HG03342 (cell line): ENCODE measurements around the gene OGFOD3.

Experiments used
- ATAC-seq: cut with Tn5 transposase; IDR thresholded peaks from one replicate; pipeline ENCODE4 v1.9.1; 2021; ENCODE audit warnings: mild to moderate bottlenecking, moderate library complexity; ENCODE audit not compliant: unreplicated experiment

OGFOD3 gene

DNA sequence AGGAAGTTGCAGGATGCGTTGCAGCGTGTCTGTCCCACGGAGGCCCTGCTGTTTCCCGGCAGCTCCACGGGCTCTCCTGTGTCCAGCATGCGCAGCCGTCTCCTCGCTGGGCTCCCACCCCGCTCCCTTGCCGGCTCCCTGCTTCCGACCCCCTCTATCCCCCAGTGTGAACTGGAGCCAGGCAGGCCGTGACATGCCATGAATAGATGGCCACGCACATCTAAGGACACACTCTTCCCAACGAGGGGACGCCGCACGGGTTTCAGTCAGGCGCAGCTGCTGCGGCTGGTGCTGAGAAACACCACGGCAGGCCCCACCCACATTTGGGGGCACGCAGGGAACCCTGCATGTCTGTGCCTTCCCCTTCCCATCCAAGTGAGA lies 9.5 kb downstream of the OGFOD3 start:
- no peak for ATAC-seq

GRCh38 chr17:82408288-82408937 lies 10.0 kb downstream of the OGFOD3 start:
- ATAC-seq, result no peak

DNA sequence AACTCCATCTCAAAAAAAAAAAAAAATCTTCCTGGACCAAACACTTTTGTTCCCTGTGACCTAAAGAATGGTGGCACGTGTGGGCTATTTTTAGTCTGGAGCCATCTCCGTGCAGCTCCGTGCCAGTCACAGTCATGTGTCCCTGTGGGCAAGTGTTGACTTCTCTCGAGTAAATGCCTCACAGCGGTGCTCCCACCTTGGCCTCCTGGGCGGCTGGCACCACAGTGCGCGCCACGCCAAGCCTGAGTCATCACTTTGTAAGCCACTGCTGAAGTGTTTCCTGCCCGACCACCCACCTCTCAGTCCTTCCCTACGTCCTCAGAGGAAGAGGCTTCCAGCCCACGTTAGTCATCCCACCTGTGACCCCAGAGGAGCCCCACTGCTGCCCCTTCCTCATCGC lies 11.1 kb downstream of the OGFOD3 start:
- no peak for ATAC-seq

- ATAC-seq, result no peak
Measured at GRCh38 chr17:82406131-82406671, 12.2 kb downstream of the OGFOD3 start.

DNA sequence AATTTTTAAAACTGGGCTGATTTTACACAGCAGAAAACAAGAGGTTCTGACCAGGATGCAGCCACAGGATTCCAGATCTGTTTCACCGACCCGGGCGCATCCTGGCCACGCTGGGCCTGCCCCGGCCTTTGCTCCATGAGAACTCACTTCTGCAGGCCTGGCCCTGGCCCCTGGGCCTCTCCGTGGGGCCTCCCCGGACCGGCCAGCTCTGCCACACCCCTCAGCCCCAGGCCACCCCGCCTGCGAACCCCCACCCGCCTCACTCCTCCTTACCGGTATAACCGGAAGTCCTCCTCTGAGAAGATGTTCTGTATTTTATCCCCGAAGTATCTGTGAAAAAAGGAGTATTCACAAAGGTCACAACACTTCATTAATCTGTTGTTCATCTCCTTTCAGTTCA lies 13.3 kb downstream of the OGFOD3 start:
- no peak for ATAC-seq

DNA sequence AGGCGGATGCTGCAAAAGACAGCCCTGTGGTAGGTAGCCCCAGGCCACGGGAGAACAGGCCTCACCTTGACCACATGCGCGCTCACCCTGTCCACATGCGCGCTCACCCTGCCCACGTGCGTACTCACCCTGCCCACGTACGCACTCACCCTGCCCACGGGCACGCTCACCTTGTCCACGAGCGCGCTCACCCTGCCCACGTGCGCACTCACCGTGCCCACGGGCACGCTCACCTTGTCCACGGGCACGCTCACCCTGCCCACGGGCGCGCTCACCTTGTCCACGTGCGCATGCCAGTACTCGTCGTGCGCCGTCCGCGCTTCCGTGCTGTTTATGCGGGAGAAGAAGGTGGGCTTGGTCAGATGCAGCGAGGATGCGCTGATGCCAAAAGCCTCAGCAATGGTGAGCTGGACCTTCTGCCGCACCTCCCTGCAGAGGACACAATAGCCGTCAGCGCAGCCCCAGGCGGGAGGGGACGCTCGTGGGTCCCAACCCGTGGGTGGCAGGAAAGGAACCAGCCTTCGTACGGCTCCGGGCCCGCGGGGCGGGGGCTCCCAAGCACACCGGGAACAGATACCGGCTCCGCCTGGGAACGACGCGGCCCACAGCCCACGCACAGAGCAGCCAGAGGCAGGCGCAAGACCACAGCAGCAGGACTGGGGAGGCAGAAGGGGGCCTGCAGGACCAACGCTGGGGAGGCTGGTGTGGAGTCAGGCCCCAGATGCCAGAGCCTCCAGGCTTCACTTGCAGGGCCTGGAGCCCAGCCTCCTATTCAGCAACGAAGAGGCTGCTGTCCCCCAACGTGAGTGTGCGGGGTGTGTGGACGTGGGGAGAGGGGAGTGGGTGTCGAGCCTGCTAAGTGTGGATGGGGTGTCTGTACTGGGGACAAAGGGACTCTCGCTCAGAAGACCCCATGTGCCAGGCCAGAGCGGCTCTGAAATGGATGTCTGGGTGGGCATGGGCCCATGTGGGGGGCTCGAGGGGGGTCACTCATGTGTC lies 14.4 kb downstream of the OGFOD3 start:
- no peak for ATAC-seq

DNA sequence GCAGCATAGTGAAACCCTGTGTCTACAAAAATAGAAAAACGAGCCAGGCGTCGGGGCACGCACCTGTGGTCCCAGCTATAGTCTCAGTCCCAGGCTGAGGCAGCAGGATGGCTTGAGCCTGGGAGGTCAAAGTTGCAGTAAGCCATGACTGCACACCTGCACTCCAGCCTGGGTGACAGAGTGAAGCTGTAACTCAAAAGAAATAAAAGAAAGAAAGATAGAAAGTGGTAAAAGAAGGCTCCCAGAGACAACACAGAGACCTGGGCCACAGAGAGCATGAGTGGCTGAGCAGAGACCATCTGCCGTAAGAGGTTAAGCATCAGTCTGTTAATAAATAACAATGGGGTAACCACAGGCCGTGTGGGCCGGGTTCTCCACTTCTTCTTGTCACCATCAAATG lies 15.5 kb downstream of the OGFOD3 start:
- ATAC-seq, result peak; percentile 63

GRCh38 chr17:82400830-82401229 lies 17.6 kb downstream of the OGFOD3 start:
- no peak for ATAC-seq

DNA sequence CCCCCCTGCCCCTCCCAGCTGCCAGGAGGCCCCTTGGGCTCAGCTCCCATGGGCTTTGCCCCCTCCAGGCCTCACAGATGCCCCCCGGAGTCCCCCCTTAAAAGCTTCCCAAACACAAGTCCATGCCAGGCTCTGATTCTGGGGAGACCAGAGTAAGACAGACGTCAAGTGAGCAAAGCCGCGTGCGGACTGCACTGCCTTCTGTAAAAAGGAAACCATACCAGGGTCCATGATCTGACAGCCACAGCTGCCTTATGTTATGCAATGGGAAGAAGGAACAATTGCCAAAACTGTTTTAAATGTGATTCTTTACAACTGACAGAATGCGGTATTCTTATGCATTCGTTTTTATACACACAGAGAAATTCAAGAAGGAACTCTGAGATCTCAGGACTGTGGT lies 18.2 kb downstream of the OGFOD3 start:
- no peak for ATAC-seq

- no peak for ATAC-seq
Measured at GRCh38 chr17:82399601-82400101, 18.7 kb downstream of the OGFOD3 start.

GRCh38 chr17:82399041-82399441 lies 19.3 kb downstream of the OGFOD3 start:
- no peak for ATAC-seq

DNA sequence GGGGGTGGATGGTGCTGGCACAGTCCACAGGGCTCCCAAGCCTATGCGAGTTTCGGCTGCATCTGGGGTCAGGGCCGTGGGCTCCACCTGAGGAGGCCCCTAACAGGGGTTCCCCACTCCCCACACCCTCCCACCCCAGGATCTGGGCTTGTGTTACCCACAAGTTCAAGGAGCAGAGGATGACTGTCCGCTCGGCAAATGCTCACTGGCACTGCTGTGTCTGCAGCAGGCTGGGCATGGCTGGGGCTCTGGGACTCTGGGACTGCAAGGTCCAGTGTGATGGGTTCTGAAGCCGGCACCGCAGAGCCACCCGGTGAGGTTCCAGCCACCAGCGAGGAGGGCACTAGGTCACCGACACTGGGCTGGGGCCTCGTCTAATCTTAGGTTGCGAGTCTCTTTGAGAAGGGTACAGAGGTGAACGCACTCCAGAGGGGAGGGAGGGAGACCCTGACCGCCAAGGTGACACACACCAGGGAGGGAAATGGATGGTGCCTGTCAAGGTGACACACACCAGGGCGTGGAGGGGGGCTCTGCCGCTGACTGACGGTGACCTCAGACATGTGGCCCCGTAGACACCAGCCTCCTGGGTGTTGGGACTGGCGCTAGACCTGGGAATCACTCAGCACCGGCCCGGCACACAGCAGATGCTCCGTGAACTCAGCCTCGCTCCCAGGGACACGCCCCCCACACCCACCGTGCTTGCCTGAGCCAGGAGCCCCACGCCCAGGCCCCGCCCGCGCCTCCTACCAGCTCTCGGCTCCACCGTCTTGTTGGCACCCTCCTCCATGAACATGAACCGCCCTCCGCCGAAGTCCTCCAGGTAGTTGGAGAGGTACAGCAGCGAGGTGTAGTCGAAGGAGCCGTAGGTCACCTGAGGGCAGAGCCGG lies 20.7 kb downstream of the OGFOD3 start:
- ATAC-seq, result no peak

- no peak for ATAC-seq
Measured at GRCh38 chr17:82396601-82397435, 21.6 kb downstream of the OGFOD3 start.

GRCh38 chr17:82394278-82394677 lies 24.1 kb downstream of the OGFOD3 start:
- no peak for ATAC-seq

DNA sequence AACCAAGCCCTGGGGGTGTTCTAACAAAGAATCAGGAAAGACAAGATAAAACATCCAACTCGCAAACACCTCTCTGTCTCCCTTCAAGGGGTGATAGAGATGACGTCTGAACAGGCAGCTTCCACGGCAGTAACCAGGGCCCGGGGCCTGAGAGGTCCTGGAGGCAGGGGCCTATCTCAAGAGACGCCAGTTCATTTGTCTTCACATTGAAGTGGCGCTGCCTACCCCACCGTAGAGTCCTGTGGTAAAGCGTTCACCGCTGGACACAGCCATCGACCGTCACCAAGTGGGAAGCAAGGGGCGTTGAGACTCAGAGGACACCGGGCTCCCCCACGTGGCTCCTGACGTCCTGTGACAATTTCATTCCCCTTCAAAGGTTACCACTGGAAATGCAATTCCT lies 25.4 kb downstream of the OGFOD3 start:
- no peak for ATAC-seq

DNA sequence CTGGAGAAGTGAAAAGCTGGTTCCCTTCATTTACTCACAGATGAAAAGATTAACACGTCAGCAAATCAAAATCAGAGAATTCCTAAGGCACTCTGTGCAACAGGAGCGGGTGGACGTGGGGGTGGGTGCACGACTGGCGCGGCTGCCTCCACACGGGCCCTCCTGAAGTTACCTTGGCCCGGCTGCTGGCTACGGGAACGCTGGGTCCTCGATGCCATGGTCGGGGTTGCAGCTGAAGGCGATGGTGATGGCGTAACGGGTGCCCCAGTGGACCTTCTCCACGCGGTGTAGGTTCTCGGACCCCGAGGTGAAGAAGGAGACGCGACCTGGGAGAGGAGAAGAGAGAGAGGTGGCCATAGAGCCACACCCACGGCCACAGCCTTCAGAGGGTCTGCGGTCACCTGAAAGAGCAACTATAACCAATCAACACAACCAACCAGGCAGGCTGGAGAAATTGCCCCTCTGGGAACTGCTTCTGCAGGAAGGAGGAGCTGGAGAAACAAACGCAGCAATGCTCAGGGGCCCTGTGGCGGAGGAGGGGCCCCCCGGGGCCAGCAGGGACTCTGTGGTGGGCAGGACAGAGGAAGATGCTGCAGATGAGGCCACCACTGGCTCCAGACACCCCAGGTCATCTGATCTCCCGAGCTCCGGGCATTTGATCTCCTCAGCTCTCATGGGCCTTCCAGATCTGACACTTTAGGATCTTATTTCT lies 26.0 kb downstream of the OGFOD3 start:
- ATAC-seq, result no peak

DNA sequence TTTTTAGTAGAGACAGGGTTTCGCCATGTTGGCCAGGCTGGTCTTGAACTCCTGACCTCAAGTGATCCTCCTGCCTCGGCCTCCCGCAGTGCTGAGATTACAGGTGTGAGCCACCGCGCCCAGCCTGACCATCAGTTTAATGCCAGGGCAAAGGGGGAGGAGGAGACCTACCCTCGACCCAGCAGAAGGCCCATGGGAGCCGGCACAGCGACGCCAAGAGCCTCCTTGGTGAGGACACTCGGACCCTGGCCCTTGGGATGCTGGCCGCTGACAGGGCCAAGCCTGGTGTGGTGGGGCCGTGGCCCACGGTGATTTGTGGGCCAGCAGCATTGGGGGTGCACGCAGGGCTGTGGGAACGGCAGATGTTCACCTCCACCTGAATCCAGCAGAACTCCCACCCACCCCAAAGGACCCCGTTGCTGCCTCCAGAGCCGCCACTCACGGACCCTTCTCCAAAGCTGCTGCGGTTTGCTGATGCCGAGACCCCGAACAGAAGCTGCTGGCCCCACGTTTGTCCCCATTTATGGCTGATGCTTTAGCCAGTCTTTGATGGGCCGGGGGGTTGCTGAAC lies 26.8 kb downstream of the OGFOD3 start:
- ATAC-seq, result no peak

- ATAC-seq, result no peak
Measured at GRCh38 chr17:82390860-82391435, 27.4 kb downstream of the OGFOD3 start.
